ENCODE measurements around the gene BTF3.

The BTF3 gene

GRCh38 chr5:73525606-73526203 is 27.5 kb downstream of the BTF3 start:
- no peak for DNase-seq (ENCODE audit: low spot score)

- no peak for DNase-seq (ENCODE audit: low spot score)
These were observed 30.0 kb downstream of the BTF3 start for GRCh38 chr5:73528248-73528647.

- DNase-seq (ENCODE audit: low spot score) = no peak
These were observed 30.8 kb downstream of the BTF3 start for GRCh38 chr5:73529081-73529480.

- no peak for DNase-seq (ENCODE audit: low spot score)
These were observed 33.1 kb downstream of the BTF3 start for GRCh38 chr5:73531356-73531755.

GRCh38 chr5:73532195-73532594 is 34.0 kb downstream of the BTF3 start:
- no peak for DNase-seq (ENCODE audit: low spot score)

- no peak for DNase-seq (ENCODE audit: low spot score)
These were observed 35.9 kb downstream of the BTF3 start for GRCh38 chr5:73534011-73534644.

- no peak for DNase-seq (ENCODE audit: low spot score)
These were observed 36.7 kb downstream of the BTF3 start for GRCh38 chr5:73534971-73535370.

- DNase-seq (ENCODE audit: low spot score) = no peak
These were observed 41.5 kb downstream of the BTF3 start for GRCh38 chr5:73539730-73540129.

GRCh38 chr5:73540192-73540591 is 42.0 kb downstream of the BTF3 start:
- DNase-seq (ENCODE audit: low spot score) = no peak

- no peak for DNase-seq (ENCODE audit: low spot score)
These were observed 43.8 kb downstream of the BTF3 start for GRCh38 chr5:73542020-73542419.

GRCh38 chr5:73544429-73545402 is 46.5 kb downstream of the BTF3 start:
- no peak for DNase-seq (ENCODE audit: low spot score)

GRCh38 chr5:73545403-73545779 is 47.1 kb downstream of the BTF3 start:
- DNase-seq (ENCODE audit: low spot score) = no peak

- DNase-seq (ENCODE audit: low spot score) = no peak
These were observed 51.8 kb downstream of the BTF3 start for GRCh38 chr5:73550016-73550415.

GRCh38 chr5:73552642-73553041 is 54.4 kb downstream of the BTF3 start:
- DNase-seq (ENCODE audit: low spot score) = no peak
